ENCODE data around the gene EFCAB7.

EFCAB7 gene

GRCh38 chr1:63590166-63590560 lies 66.8 kb downstream of the EFCAB7 start:
- H3K27ac ChIP-seq (replicated peaks), result no peak overlapping the region
- H3K27me3 ChIP-seq (ENCODE audit: insufficient read depth, poor library complexity, severe bottlenecking), result no peaks in the 10 kb centered on the region
- no peak for DNase-seq (ENCODE audit: low read depth in 1 of 2, low spot score in 1 of 2)
- no peak for TF ChIP-seq SPI1 (IDR thresholded peaks at IDR 0.05; ENCODE audit: borderline replicate concordance, low read depth)
- no peak for TF ChIP-seq REST (IDR thresholded peaks at IDR 0.05; ENCODE audit: insufficient replicate concordance, low read depth)
- TF ChIP-seq GABPA (IDR thresholded peaks at IDR 0.05; ENCODE audit: low read depth), result no peak
- no peak for TF ChIP-seq CTCF (IDR thresholded peaks at IDR 0.05; ENCODE audit: insufficient read depth, low read length)
- TF ChIP-seq POLR2AphosphoS5 (IDR thresholded peaks at IDR 0.05; ENCODE audit: low read depth), result no peak
- H3K4me3 ChIP-seq (replicated peaks; ENCODE audit: insufficient read depth, low read length), result no peak overlapping the region

- Histone ChIP-seq H3K4me3 (replicated peaks; ENCODE audit: insufficient read depth, low read length) (peak overlapping the region; percentile 84), H3K27me3 (ENCODE audit: insufficient read depth, poor library complexity, severe bottlenecking) (no peaks in the 10 kb centered on the region), H3K27ac (replicated peaks) (peak overlapping the region; percentile 97)
- peak in 1 of 2 experiments; percentile 27 for DNase-seq (ENCODE audit: low read depth in 1 of 2, low spot score in 1 of 2)
- TF ChIP-seq SPI1 (IDR thresholded peaks at IDR 0.05; ENCODE audit: borderline replicate concordance, low read depth), result no peak
- TF ChIP-seq REST (IDR thresholded peaks at IDR 0.05; ENCODE audit: insufficient replicate concordance, low read depth), result no peak
- TF ChIP-seq GABPA (IDR thresholded peaks at IDR 0.05; ENCODE audit: low read depth), result no peak
- no peak for TF ChIP-seq POLR2AphosphoS5 (IDR thresholded peaks at IDR 0.05; ENCODE audit: low read depth)
- no peak for TF ChIP-seq CTCF (IDR thresholded peaks at IDR 0.05; ENCODE audit: insufficient read depth, low read length)
Observed at GRCh38 chr1:63592536-63593302, 69.4 kb downstream of the EFCAB7 start.

GRCh38 chr1:63593303-63593885 lies 70.1 kb downstream of the EFCAB7 start, which contains the start of gene PGM1:
TSS of gene PGM1 (plus strand) at chr1:63593411. CDS start at chr1:63593489, 78 bp downstream.
- peak within 1 kb of the TSS; percentile 84 for H3K4me3 ChIP-seq (replicated peaks; ENCODE audit: insufficient read depth, low read length)
- no peaks in the 10 kb centered on the region for H3K27me3 ChIP-seq (ENCODE audit: insufficient read depth, poor library complexity, severe bottlenecking)
- DNase-seq (ENCODE audit: low read depth in 1 of 2, low spot score in 1 of 2), result peak; percentile 47 to 72
- H3K27ac ChIP-seq (replicated peaks), result peak within 1 kb of the TSS; percentile 97
- TF ChIP-seq REST (IDR thresholded peaks at IDR 0.05; ENCODE audit: insufficient replicate concordance, low read depth), result no peak
- no peak for TF ChIP-seq SPI1 (IDR thresholded peaks at IDR 0.05; ENCODE audit: borderline replicate concordance, low read depth)
- 0 out of 2 replicates have a peak, but pooled peaks have one; percentile 46 for TF ChIP-seq POLR2AphosphoS5 (IDR thresholded peaks at IDR 0.05; ENCODE audit: low read depth)
- no peak for TF ChIP-seq GABPA (IDR thresholded peaks at IDR 0.05; ENCODE audit: low read depth)

All from HL-60 (cell line).